ENCODE data around the gene UNC5A. TPM values are rescaled to one million over a fixed set of nuclear protein-coding genes. Genes with fewer than 3 reads are reported as not detected.
A peak's percentile ranks its signal among the peaks of the same experiment; 100 is the strongest.

The UNC5A gene
- total RNA-seq, 1 donor from 2014 or later, result 0.40 TPM

GRCh38 chr5:176820937-176821336 lies 10.6 kb downstream of the UNC5A start:
- no peak for DNase-seq (ENCODE audit: low read depth in 2 of 2)

GRCh38 chr5:176821441-176821840 lies 11.1 kb downstream of the UNC5A start:
- no peak for DNase-seq (ENCODE audit: low read depth in 2 of 2)

- DNase-seq (ENCODE audit: low read depth in 2 of 2), result no peak
Observed at GRCh38 chr5:176822041-176822792, 11.9 kb downstream of the UNC5A start.

GRCh38 chr5:176822793-176823481 lies 12.6 kb downstream of the UNC5A start:
- no peak for DNase-seq (ENCODE audit: low read depth in 2 of 2)

- no peak for DNase-seq (ENCODE audit: low read depth in 2 of 2)
Observed at GRCh38 chr5:176823869-176824412, 13.6 kb downstream of the UNC5A start.

GRCh38 chr5:176824604-176825003 lies 14.2 kb downstream of the UNC5A start:
- DNase-seq (ENCODE audit: low read depth in 2 of 2), result no peak

GRCh38 chr5:176825234-176825633 lies 14.9 kb downstream of the UNC5A start:
- DNase-seq (ENCODE audit: low read depth in 2 of 2), result no peak

- DNase-seq (ENCODE audit: low read depth in 2 of 2), result no peak
Observed at GRCh38 chr5:176825957-176826356, 15.6 kb downstream of the UNC5A start.

GRCh38 chr5:176827736-176828414 lies 17.5 kb downstream of the UNC5A start:
- no peak for DNase-seq (ENCODE audit: low read depth in 2 of 2)

GRCh38 chr5:176829320-176829719 lies 19.0 kb downstream of the UNC5A start:
- no peak for DNase-seq (ENCODE audit: low read depth in 2 of 2)

- no peak for DNase-seq (ENCODE audit: low read depth in 2 of 2)
Observed at GRCh38 chr5:176830422-176830994, 20.1 kb downstream of the UNC5A start.

GRCh38 chr5:176830995-176831423 lies 20.6 kb downstream of the UNC5A start:
- no peak for DNase-seq (ENCODE audit: low read depth in 2 of 2)

GRCh38 chr5:176831425-176831824 lies 21.1 kb downstream of the UNC5A start:
- DNase-seq (ENCODE audit: low read depth in 2 of 2), result no peak

GRCh38 chr5:176832162-176832561 lies 21.8 kb downstream of the UNC5A start:
- no peak for DNase-seq (ENCODE audit: low read depth in 2 of 2)

GRCh38 chr5:176833286-176833685 lies 22.9 kb downstream of the UNC5A start:
- no peak for DNase-seq (ENCODE audit: low read depth in 2 of 2)

GRCh38 chr5:176835918-176836317 lies 25.6 kb downstream of the UNC5A start:
- no peak for DNase-seq (ENCODE audit: low read depth in 2 of 2)

- DNase-seq (ENCODE audit: low read depth in 2 of 2), result no peak
Observed at GRCh38 chr5:176836811-176837706, 26.7 kb downstream of the UNC5A start.

GRCh38 chr5:176837707-176838115 lies 27.4 kb downstream of the UNC5A start:
- DNase-seq (ENCODE audit: low read depth in 2 of 2), result peak; percentile 89 to 94

- DNase-seq (ENCODE audit: low read depth in 2 of 2), result no peak
Observed at GRCh38 chr5:176843673-176844072, 33.3 kb downstream of the UNC5A start.

GRCh38 chr5:176844281-176844680 lies 33.9 kb downstream of the UNC5A start:
- no peak for DNase-seq (ENCODE audit: low read depth in 2 of 2)

All from lung microvascular endothelial cell (primary cell).